K562 (cell line): Measurements from ENCODE around the gene STK11. TPM values are rescaled to one million over a fixed set of nuclear protein-coding genes. Genes with fewer than 3 reads are reported as not detected.

Experiments used
- ATAC-seq: fragments of 200-7000 bp; cut with Tn5 transposase; 3 replicates; pipeline ENCODE4 v1.9.1; 2020; ENCODE audit warnings: moderate library complexity
- BruUV-seq: library from RNA; stranded (reverse); fragments of 400-500 nt; replicated peaks from 2 replicates; lab custom pipeline; 2021; lab: Mats Ljungman, UMichigan
- CTCF ChIA-PET: fragments of 300-600 bp; formaldehyde crosslinking; extraction: SDS; loops from one replicate; lab custom pipeline; 2021; ENCODE audit warnings: low intra/inter-chr PET ratio; lab: Yijun Ruan, JAX
- POLR2A ChIA-PET: fragments of 300-600, 350-650 bp; sonication (Branson Sonifier 250); formaldehyde crosslinking; extraction: SDS; loops from one replicate; lab custom pipeline; 2021; ENCODE audit warnings: antibody characterized with exemption, inconsistent platforms; lab: Yijun Ruan, JAX
- DNase-seq, 4 experiments: peaks; one replicate each; pipeline versions ENCODE4 v3.0.0 to v3.0.0-alpha.2; 2011 to 2018; ENCODE audit warnings: low spot score in 3 of 4, mixed read lengths in 3 of 4; ENCODE audit errors: extremely low read depth in 1 of 4
- FAIRE-seq: peaks from 2 replicates; lab custom pipeline; 2011; peaks lifted over from hg19 to GRCh38; lab: Jason Lieb, UNC
- H2AFZ ChIP-seq: 2 replicates; pipeline ENCODE4 v1.6.0; 2011; ENCODE audit warnings: low read depth, low read length, control low read depth, inconsistent platforms
- H3K27ac ChIP-seq: fragments of 200-600 bp; 3 replicates; pipeline ENCODE4 v1.8.0; 2011; ENCODE audit warnings: low read depth, mild to moderate bottlenecking, control low read depth, inconsistent platforms, low read length, moderate library complexity, mixed read lengths; ENCODE audit errors: extremely low read depth
- H3K27me3 ChIP-seq, 2 experiments: fragments of 300-600 bp in 1 of 2; 2 replicates in 1 of 2; 3 replicates in 1 of 2; pipeline versions ENCODE4 v1.6.0 to v1.8.0; 2011; ENCODE audit warnings: inconsistent platforms in 2 of 2, low read length in 2 of 2, mild to moderate bottlenecking in 1 of 2, mixed read lengths in 1 of 2, moderate library complexity in 1 of 2; ENCODE audit not compliant: control insufficient read depth in 2 of 2, insufficient read depth in 2 of 2
- H3K36me3 ChIP-seq: fragments of 300-600 bp; 3 replicates; pipeline ENCODE4 v1.8.0; 2011; ENCODE audit warnings: mild to moderate bottlenecking, low read length, inconsistent platforms; ENCODE audit not compliant: control insufficient read depth, insufficient read depth
- H3K4me1 ChIP-seq, 2 experiments: fragments of 200-600 bp in 1 of 2; replicated peaks in 1 of 2; 2 replicates in 1 of 2; 3 replicates in 1 of 2; pipeline versions ENCODE4 v1.5.1 to v1.8.0; 2011; ENCODE audit warnings: inconsistent platforms in 2 of 2, low read length in 2 of 2, mild to moderate bottlenecking in 1 of 2, mixed read lengths in 1 of 2, moderate library complexity in 1 of 2; ENCODE audit not compliant: control insufficient read depth in 2 of 2, insufficient read depth in 2 of 2
- H3K4me2 ChIP-seq: 2 replicates; pipeline ENCODE4 v1.6.1; 2011; ENCODE audit warnings: low read length, control low read depth, inconsistent platforms, mixed read lengths; ENCODE audit not compliant: insufficient read depth
- H3K4me3 ChIP-seq: fragments of 200-600 bp; sonication (generic), shearing (Covaris generic); 2 replicates; pipeline ENCODE4 v1.5.1; 2016; ENCODE audit warnings: control low read depth, inconsistent platforms
- H3K79me2 ChIP-seq: fragments of 200-600 bp; 3 replicates; pipeline ENCODE4 v1.8.0; 2011; ENCODE audit warnings: low read length, inconsistent platforms; ENCODE audit not compliant: control insufficient read depth, insufficient read depth
- H3K9ac ChIP-seq, 2 experiments: 2 replicates each; pipeline versions ENCODE4 v1.6.0 to v1.6.1; 2011; ENCODE audit warnings: low read depth in 2 of 2, low read length in 2 of 2, control low read depth in 1 of 2, inconsistent platforms in 1 of 2, mild to moderate bottlenecking in 1 of 2, mixed read lengths in 1 of 2; ENCODE audit not compliant: insufficient read depth in 1 of 2
- H3K9me1 ChIP-seq: one replicate; pipeline ENCODE4 v1.6.0; 2011; ENCODE audit warnings: inconsistent platforms, mild to moderate bottlenecking, low read length, moderate library complexity; ENCODE audit not compliant: control insufficient read depth, insufficient read depth
- H3K9me3 ChIP-seq: replicated peaks from 2 replicates; pipeline ENCODE4 v1.5.1; 2011; ENCODE audit warnings: low read depth, low read length, inconsistent platforms; ENCODE audit not compliant: control insufficient read depth, insufficient read depth
- H4K20me1 ChIP-seq: replicated peaks from 2 replicates; pipeline ENCODE4 v1.6.1; 2011; ENCODE audit warnings: low read length, inconsistent platforms, mixed read lengths; ENCODE audit not compliant: control insufficient read depth, insufficient read depth
- FIP1L1 ChIP-seq: fragments of 200-400 bp; formaldehyde crosslinking; IDR thresholded peaks from 2 replicates; pipeline ENCODE4 v1.6.1; 2018; ENCODE audit warnings: mild to moderate bottlenecking, low read depth, low read length; ENCODE audit not compliant: poor library complexity, severe bottlenecking
- GABPB1 ChIP-seq: sonication (generic); formaldehyde crosslinking; IDR thresholded peaks from 2 replicates; pipeline ENCODE4 v1.8.0; 2022; ENCODE audit warnings: mild to moderate bottlenecking, missing genetic modification reagents
- MEF2D ChIP-seq: conservative IDR thresholded peaks from 2 replicates; pipeline ENCODE4 v1.6.1; 2016; ENCODE audit warnings: low read depth, missing genetic modification characterization, missing compliant biosample characterization
- POLR2G ChIP-seq: fragments of 200-400 bp; formaldehyde crosslinking; IDR thresholded peaks from 2 replicates; pipeline ENCODE4 v1.6.1; 2017; ENCODE audit warnings: low read depth, mild to moderate bottlenecking, antibody characterized with exemption, low read length, moderate library complexity
- PRPF4 ChIP-seq: fragments of 200-400 bp; formaldehyde crosslinking; IDR thresholded peaks from one replicate; pipeline ENCODE4 v1.6.1; 2017; ENCODE audit warnings: low read length, low read depth, mild to moderate bottlenecking; ENCODE audit not compliant: insufficient read depth, poor library complexity, severe bottlenecking
- RBFOX2 ChIP-seq: fragments of 200-400 bp; formaldehyde crosslinking; IDR thresholded peaks from 2 replicates; pipeline ENCODE4 v1.6.1; 2017; ENCODE audit warnings: low read depth, mild to moderate bottlenecking, low read length, moderate library complexity
- RBM22 ChIP-seq: fragments of 200-400 bp; formaldehyde crosslinking; IDR thresholded peaks from 2 replicates; pipeline ENCODE4 v1.6.1; 2018; ENCODE audit warnings: low read length, low read depth; ENCODE audit not compliant: poor library complexity, severe bottlenecking
- WGBS: fragments of 100-300 bp; shearing (Covaris generic); methylation state at CpG from one replicate; pipeline ENCODE4 v1.1.6; 2016; ENCODE audit warnings: low coverage, mixed read lengths; ENCODE audit not compliant: insufficient coverage; ENCODE audit errors: missing lambda C conversion rate; 5-methylcytosine and 5-hydroxymethylcytosine counted together
- in situ Hi-C: fragments of 300-500 bp; cut with MboI; formaldehyde crosslinking; loops from 4 replicates; pipeline ENCODE4 v1.15.0; 2018; ENCODE audit warnings: inconsistent platforms, mixed read lengths
- intact Hi-C: fragments of 100-400 bp; cut with micrococcal nuclease; formaldehyde crosslinking; loops from 2 replicates; pipeline ENCODE4 v1.14.2; 2022
- polyA plus RNA-seq, 8 experiments: library from polyadenylated mRNA; depleted of rRNA in 4 of 8; stranded (reverse) in 5 of 8; unstranded in 3 of 8; fragments of >200 nt; fragmentation: Nextera tagmentation in 2 of 8; fragmentation: Illumina TruSeq in 1 of 8; extraction: Ambion mirVana in 2 of 8; extraction: Trizol in 1 of 8; gene quantifications; 2 replicates each; pipeline versions ENCODE4 v1.2.1 to v1.2.3, GENCODE V29; 2011 to 2014; ENCODE audit warnings: inconsistent platforms in 1 of 8, missing spikeins in 1 of 8
- total RNA-seq, 7 experiments: library from RNA; depleted of rRNA in 6 of 7; stranded (reverse); fragments of >200 nt in 6 of 7; fragmentation: Illumina TruSeq in 2 of 7; extraction: Trizol in 2 of 7; gene quantifications; 2 replicates each; pipeline versions ENCODE4 v1.2.1 to v1.2.3, GENCODE V29; 2011 to 2021; ENCODE audit warnings: low replicate concordance in 1 of 7
- TF ChIP-seq, protein P1 (sequence below): sonication (generic); formaldehyde crosslinking; IDR thresholded peaks from 2 replicates; pipeline ENCODE4 v1.8.0; 2023; ENCODE audit warnings: mild to moderate bottlenecking, missing genetic modification reagents
- TF ChIP-seq, protein P2 (sequence below): fragments of 450-650 bp; formaldehyde crosslinking; IDR thresholded peaks from 2 replicates; pipeline ENCODE4 v1.4.0; 2020; ENCODE audit warnings: mild to moderate bottlenecking, mixed read lengths
- TF ChIP-seq, protein P3 (sequence below): sonication (generic); formaldehyde crosslinking; IDR thresholded peaks from 2 replicates; pipeline ENCODE4 v1.8.1; 2023; ENCODE audit warnings: mild to moderate bottlenecking, missing genetic modification reagents

STK11 gene
- total and polyA plus RNA-seq, 9 of the 15 experiments (the other 6 are each of a cell fraction or from before 2014, with no cell fraction given) = 0.15 to 96.5 (median 31.7) TPM

DNA sequence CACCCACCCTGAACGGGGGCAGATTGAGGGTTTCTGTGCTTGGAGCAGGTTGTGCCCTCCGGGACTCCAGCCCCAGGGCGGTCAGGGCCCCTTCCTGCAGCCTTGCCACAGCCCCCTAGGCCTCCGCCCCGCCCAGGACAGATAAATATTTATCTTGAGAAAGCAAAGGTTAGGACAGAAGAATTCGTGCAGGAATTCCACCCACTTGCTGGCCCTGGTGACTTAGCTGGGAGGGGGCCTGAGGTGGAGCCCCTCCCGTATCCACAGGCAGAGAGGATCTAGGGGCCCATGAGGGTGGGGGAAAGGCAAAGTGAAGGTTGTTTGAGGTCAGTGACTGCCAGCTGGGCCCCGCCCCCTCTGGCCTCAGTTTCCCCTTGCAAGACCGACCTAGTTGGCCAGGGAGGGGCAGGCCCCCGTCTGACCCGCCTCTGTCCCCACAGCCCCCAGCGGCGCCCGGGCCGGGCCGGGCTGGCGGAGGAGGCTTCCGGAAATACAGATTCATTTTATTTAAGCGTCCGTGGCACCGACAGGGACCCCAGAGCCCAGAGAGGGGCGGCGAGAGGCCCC lies 48.0 kb downstream of the STK11 start (continued):
- TF ChIP-seq, protein P1, sequence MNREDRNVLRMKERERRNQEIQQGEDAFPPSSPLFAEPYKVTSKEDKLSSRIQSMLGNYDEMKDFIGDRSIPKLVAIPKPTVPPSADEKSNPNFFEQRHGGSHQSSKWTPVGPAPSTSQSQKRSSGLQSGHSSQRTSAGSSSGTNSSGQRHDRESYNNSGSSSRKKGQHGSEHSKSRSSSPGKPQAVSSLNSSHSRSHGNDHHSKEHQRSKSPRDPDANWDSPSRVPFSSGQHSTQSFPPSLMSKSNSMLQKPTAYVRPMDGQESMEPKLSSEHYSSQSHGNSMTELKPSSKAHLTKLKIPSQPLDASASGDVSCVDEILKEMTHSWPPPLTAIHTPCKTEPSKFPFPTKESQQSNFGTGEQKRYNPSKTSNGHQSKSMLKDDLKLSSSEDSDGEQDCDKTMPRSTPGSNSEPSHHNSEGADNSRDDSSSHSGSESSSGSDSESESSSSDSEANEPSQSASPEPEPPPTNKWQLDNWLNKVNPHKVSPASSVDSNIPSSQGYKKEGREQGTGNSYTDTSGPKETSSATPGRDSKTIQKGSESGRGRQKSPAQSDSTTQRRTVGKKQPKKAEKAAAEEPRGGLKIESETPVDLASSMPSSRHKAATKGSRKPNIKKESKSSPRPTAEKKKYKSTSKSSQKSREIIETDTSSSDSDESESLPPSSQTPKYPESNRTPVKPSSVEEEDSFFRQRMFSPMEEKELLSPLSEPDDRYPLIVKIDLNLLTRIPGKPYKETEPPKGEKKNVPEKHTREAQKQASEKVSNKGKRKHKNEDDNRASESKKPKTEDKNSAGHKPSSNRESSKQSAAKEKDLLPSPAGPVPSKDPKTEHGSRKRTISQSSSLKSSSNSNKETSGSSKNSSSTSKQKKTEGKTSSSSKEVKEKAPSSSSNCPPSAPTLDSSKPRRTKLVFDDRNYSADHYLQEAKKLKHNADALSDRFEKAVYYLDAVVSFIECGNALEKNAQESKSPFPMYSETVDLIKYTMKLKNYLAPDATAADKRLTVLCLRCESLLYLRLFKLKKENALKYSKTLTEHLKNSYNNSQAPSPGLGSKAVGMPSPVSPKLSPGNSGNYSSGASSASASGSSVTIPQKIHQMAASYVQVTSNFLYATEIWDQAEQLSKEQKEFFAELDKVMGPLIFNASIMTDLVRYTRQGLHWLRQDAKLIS = no peak

DNA sequence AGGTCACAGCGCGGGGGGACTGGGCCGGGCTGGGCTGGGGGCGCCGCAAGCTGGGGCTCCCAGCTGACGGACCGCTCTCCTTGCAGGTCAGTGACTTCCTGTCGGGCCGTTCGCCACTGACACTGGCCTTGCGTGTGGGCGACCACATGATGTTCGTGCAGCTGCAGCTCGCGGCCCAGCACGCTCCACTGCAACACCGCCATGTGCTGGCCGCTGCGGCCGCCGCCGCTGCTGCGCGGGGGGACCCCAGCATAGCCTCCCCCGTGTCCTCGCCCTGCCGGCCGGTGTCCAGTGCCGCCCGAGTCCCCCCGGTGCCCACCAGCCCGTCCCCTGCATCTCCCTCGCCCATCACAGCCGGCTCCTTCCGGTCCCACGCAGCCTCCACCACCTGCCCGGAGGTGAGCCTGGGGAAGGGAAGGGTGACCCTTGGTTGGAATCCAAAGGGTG lies 48.5 kb downstream of the STK11 start:
- in situ Hi-C loops = no loop called here
- BruUV-seq = no TSS peak
- Histone ChIP-seq H3K9me3 (no peaks in the 10 kb centered on the region), H3K4me2 (no peak overlapping the region), H3K9me1 (no peaks in the 10 kb centered on the region), H3K9ac (peak overlapping the region in 1 of 2 experiments; percentile 96; a peak in 2 of 4 replicates), H3K36me3 (peaks cover 70% of the 10 kb centered on the region; the same call in 2 of the 3 replicates), H3K4me3 (no peak overlapping the region), H3K79me2 (peaks cover 73% of the 10 kb centered on the region), H4K20me1 (0 out of 2 replicates have a peak, but pooled peaks cover 7% of the 10 kb centered on the region), H3K4me1 (peaks cover 32 to 96% of the 10 kb centered on the region in 2 experiments), H2AFZ (no peak overlapping the region), H3K27ac (peak overlapping the region; percentile 82; the same call in 2 of the 3 replicates), H3K27me3 (no peaks in the 10 kb centered on the region)
- intact Hi-C loops = no loop called here
- no peak for FAIRE-seq
- WGBS = 90% methylated on average over 27 of the region's 37 CpGs
- no peak for DNase-seq
- ChIA-PET CTCF (no interaction called here), POLR2A (interaction anchor here (1.8 to 7.8 kb wide), 2 partner anchors 12 to 15 kb away, joined by 11 to 88 read pairs; partner anchors contain the start of gene CIRBP)
- TF ChIP-seq RBFOX2 = peak; percentile 24; the same call in 1 of the 2 replicates
- TF ChIP-seq, protein P2, sequence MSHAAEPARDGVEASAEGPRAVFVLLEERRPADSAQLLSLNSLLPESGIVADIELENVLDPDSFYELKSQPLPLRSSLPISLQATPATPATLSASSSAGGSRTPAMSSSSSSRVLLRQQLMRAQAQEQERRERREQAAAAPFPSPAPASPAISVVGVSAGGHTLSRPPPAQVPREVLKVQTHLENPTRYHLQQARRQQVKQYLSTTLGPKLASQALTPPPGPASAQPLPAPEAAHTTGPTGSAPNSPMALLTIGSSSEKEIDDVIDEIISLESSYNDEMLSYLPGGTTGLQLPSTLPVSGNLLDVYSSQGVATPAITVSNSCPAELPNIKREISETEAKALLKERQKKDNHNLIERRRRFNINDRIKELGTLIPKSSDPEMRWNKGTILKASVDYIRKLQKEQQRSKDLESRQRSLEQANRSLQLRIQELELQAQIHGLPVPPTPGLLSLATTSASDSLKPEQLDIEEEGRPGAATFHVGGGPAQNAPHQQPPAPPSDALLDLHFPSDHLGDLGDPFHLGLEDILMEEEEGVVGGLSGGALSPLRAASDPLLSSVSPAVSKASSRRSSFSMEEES (CRISPR knock-in tag) = no peak
- TF ChIP-seq GABPB1 = peak; percentile 3; the same call in 1 of the 2 replicates
- TF ChIP-seq FIP1L1 = peak; percentile 8
- peak; percentile 43 for TF ChIP-seq RBM22
- TF ChIP-seq POLR2G = peak; percentile 45; the same call in 1 of the 2 replicates
- peak; percentile 27 for TF ChIP-seq PRPF4
- no peak for TF ChIP-seq MEF2D
- TF ChIP-seq, protein P3, sequence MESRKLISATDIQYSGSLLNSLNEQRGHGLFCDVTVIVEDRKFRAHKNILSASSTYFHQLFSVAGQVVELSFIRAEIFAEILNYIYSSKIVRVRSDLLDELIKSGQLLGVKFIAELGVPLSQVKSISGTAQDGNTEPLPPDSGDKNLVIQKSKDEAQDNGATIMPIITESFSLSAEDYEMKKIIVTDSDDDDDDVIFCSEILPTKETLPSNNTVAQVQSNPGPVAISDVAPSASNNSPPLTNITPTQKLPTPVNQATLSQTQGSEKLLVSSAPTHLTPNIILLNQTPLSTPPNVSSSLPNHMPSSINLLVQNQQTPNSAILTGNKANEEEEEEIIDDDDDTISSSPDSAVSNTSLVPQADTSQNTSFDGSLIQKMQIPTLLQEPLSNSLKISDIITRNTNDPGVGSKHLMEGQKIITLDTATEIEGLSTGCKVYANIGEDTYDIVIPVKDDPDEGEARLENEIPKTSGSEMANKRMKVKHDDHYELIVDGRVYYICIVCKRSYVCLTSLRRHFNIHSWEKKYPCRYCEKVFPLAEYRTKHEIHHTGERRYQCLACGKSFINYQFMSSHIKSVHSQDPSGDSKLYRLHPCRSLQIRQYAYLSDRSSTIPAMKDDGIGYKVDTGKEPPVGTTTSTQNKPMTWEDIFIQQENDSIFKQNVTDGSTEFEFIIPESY (CRISPR knock-in tag) = peak; percentile 95
- ATAC-seq = no peak
